ENCODE data around the gene TMCC2. TPM values are rescaled to one million over a fixed set of nuclear protein-coding genes. Genes with fewer than 3 reads are reported as not detected.

The TMCC2 gene
- total and polyA plus RNA-seq, 5 experiments from 2014 or later: 0.37 to 4.7 (median 2.0) TPM

DNA sequence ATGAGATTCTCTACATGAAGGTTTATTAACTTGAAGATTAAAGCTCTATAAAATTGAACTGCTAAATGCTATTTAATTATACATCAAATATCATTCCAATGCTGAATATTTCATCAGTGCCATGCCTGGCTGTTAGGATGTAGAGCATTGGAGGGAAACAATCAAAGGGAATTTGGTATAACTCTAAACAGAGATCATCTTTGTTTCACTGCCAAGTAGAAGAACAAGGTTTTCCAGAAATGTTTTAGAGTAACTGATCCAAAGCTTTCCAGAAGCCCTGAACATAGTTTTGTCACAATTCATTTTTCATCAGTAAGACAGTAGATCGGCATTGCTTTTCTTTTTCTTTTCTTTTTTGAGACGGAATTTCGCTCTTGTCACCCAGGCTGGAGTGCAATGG, 10.3 kb upstream of the TMCC2 start:
- ATAC-seq (no peak), DNase-seq (no peak)
- peaks cover 0 to 16% (median 7%) of the 10 kb centered on the region in 4 donors for H3K4me1 Mint-ChIP-seq
- H3K9me3 Mint-ChIP-seq: no peaks in the 10 kb centered on the region
- H3K27ac Mint-ChIP-seq: no peak overlapping the region
- H3K36me3 Mint-ChIP-seq: no peaks in the 10 kb centered on the region
- no peak overlapping the region for H3K4me3 Mint-ChIP-seq
- peaks cover 0 to 7% (median 0%) of the 10 kb centered on the region in 5 donors for H3K27me3 Mint-ChIP-seq
- POLR2A ChIA-PET: interaction anchor here (0.5 kb wide), 1 partner anchor 16 kb away, joined by 8 read pairs; no protein-coding TSS in a partner anchor

GRCh38 chr1:205220421-205220820, 7.3 kb upstream of the TMCC2 start:
- Mint-ChIP-seq H3K27ac (no peak overlapping the region), H3K9me3 (no peaks in the 10 kb centered on the region), H3K27me3 (peaks cover 0 to 11% (median 1%) of the 10 kb centered on the region in 5 donors), H3K4me1 (peaks cover 0 to 2% (median under 1%) of the 10 kb centered on the region in 4 donors), H3K4me3 (no peak overlapping the region), H3K36me3 (no peaks in the 10 kb centered on the region)
- POLR2A ChIA-PET: interaction anchor here (0.9 kb wide), 1 partner anchor 66 kb away, joined by 3 read pairs; no protein-coding TSS in a partner anchor
- DNase-seq (no peak), ATAC-seq (no peak)

- no peak for ATAC-seq
- H3K4me3 Mint-ChIP-seq: no peak overlapping the region
- POLR2A ChIA-PET: no interaction called here
- DNase-seq: no peak
- peaks cover 11 to 22% (median 21%) of the 10 kb centered on the region in 4 donors for H3K4me1 Mint-ChIP-seq
- H3K27ac Mint-ChIP-seq: no peak overlapping the region
- H3K36me3 Mint-ChIP-seq: no peaks in the 10 kb centered on the region
- no peaks in the 10 kb centered on the region for H3K9me3 Mint-ChIP-seq
- peaks cover 0 to 20% (median 0%) of the 10 kb centered on the region in 5 donors for H3K27me3 Mint-ChIP-seq
Measured at GRCh38 chr1:205224736-205225135, 3.0 kb upstream of the TMCC2 start.

DNA sequence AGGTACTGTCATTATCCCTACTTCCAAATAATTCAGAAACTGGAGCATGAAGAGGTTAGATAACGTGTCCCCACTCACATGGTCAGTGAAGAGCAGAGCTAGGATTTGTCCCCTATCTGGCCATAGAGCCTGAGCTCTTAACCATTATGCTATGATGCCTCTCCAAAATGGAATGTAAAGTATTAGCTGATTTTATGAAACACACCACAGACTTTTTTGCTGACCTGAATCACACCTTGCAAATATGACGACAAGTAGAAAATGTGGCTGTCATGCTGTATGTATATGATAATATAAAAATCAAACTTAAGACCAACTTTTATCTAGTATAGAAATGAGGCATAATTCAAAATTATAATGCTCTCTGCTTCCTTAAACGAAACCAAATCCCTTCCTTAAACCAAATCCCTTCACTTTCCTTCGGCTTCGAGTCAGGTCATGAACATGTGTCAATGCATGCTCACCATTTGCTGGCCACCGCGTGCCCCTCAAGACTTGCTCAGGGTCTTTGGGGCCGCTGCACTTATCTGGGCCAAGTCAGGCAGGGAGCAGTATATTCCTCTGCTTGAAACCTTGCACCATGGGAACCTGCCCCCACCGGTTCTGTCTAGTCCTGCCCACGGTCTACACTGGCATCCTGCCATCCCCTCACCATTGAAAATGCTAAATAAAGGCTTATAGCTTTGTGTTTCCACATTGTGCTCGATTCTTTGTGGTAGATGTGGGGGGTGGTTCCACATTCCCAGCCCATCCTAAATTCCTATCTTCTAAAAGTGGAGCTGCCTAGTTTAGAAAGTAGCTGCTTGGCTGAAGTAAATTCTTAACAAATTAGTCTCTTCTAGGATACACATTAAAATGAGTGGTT, 1.6 kb upstream of the TMCC2 start:
- ATAC-seq (no peak), DNase-seq (no peak)
- Mint-ChIP-seq H3K9me3 (no peaks in the 10 kb centered on the region), H3K27me3 (peaks cover 0 to 20% (median 0%) of the 10 kb centered on the region in 5 donors), H3K4me1 (peaks cover 14 to 28% (median 27%) of the 10 kb centered on the region in 4 donors), H3K4me3 (peak overlapping the region in 7 of 10 donors; percentile 22 to 89 (median 81)), H3K27ac (no peak overlapping the region), H3K36me3 (no peaks in the 10 kb centered on the region)
- POLR2A ChIA-PET: interaction anchor here (0.6 to 0.8 kb wide), 2 partner anchors 14 to 16 kb away, joined by 3 read pairs; no protein-coding TSS in a partner anchor

DNA sequence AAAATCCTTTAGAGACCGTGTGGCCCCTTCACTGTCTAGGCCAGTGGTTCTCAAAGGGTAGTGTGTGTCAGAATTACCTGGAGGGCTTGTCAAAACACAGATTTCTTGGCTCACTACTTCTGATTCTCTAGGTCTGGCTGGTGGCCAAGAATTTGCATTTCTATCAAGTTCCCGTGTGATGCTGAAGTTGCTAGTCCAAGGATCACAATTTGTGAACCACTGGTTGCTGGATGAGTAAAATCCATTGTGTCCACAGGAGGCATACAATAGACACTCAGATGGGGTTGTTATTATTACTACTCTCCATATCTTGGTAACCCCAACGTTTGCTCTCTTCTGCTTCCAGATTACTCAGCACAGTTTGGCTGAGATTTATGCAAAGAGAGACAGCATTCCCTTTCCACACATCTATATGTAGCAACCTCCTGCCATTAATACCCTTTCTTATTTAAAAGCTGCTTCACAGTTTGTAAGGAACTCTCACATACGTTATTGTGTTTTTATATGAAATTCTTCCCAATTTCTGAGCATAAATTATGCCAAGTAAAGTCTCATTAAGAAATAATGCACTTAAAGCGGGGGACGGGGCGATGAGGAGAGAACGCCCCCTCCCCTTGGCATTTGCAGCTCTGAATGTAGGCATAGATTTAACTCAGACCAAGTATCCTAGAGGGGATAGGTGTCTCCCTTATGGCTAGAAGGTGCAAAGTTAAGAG, 720 bp upstream of the TMCC2 start:
- DNase-seq: no peak
- peaks cover 0 to 17% (median 0%) of the 10 kb centered on the region in 5 donors for H3K27me3 Mint-ChIP-seq
- peak overlapping the region in 6 of 10 donors; percentile 39 to 81 (median 66) for H3K27ac Mint-ChIP-seq
- no peak for ATAC-seq
- peaks cover 14 to 28% (median 27%) of the 10 kb centered on the region in 4 donors for H3K4me1 Mint-ChIP-seq
- peak overlapping the region; percentile 80 to 90 (median 86) for H3K4me3 Mint-ChIP-seq
- H3K9me3 Mint-ChIP-seq: no peaks in the 10 kb centered on the region
- POLR2A ChIA-PET: interaction anchor here (0.5 to 3.8 kb wide), 7 partner anchors 13 to 105 kb away, joined by 3 to 35 read pairs (median 5); partner anchors contain the start of genes DSTYK and RBBP5
- H3K36me3 Mint-ChIP-seq: no peaks in the 10 kb centered on the region

DNA sequence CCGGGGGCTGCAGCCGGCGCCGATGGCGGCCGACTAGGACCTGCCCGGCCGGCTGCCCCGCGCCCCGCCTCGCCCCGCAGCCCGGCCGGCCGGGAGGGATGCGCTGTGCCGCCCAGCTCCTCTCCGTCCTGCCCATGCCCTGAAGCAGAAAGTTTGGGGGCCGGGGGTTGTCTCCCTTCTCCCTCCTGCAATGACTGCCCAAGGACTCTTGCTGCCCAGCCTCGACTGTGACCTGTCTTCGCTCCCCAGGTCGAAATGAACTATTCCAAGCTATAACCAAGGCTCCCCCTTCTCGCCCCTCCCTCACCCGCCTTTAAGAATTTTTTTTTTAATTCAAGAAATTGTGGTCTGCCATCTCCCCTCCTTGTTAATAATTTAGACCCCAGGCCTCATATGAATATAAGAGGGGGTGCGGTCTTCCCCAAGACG, 361 bp downstream of the TMCC2 start:
- Mint-ChIP-seq H3K4me3 (peak overlapping the region; percentile 88 to 98 (median 93)), H3K27ac (peak overlapping the region in 9 of 10 donors; percentile 55 to 95 (median 86)), H3K36me3 (no peaks in the 10 kb centered on the region), H3K9me3 (no peaks in the 10 kb centered on the region), H3K27me3 (peaks cover 0 to 17% (median 0%) of the 10 kb centered on the region in 5 donors), H3K4me1 (peaks cover 14 to 28% (median 27%) of the 10 kb centered on the region in 4 donors)
- POLR2A ChIA-PET: interaction anchor here (0.6 to 3.8 kb wide), 18 partner anchors 10 to 405 kb away, joined by 3 to 35 read pairs (median 4); partner anchors contain the start of genes DSTYK, ELK4 and RBBP5
- DNase-seq (peak in 2 of 10 donors; percentile 26 to 29), ATAC-seq (peak; percentile 19 to 21)

GRCh38 chr1:205229399-205229871, 1.7 kb downstream of the TMCC2 start:
- peaks cover 14 to 28% (median 27%) of the 10 kb centered on the region in 4 donors for H3K4me1 Mint-ChIP-seq
- POLR2A ChIA-PET: interaction anchor here (0.7 to 3.8 kb wide), 14 partner anchors 9 to 403 kb away, joined by 3 to 35 read pairs (median 4); partner anchors contain the start of genes DSTYK, ELK4 and RBBP5
- H3K36me3 Mint-ChIP-seq: no peaks in the 10 kb centered on the region
- peaks cover 0 to 13% (median 0%) of the 10 kb centered on the region in 5 donors for H3K27me3 Mint-ChIP-seq
- peak; percentile 28 to 87 (median 65) for DNase-seq
- H3K9me3 Mint-ChIP-seq: no peaks in the 10 kb centered on the region
- H3K27ac Mint-ChIP-seq: peak overlapping the region; percentile 55 to 95 (median 87)
- peak; percentile 54 to 74 for ATAC-seq
- peak overlapping the region; percentile 88 to 98 (median 93) for H3K4me3 Mint-ChIP-seq

GRCh38 chr1:205229916-205230700, 2.4 kb downstream of the TMCC2 start:
- Mint-ChIP-seq H3K36me3 (no peaks in the 10 kb centered on the region), H3K9me3 (no peaks in the 10 kb centered on the region), H3K4me1 (peaks cover 14 to 28% (median 27%) of the 10 kb centered on the region in 4 donors), H3K4me3 (peak overlapping the region; percentile 88 to 98 (median 93)), H3K27me3 (peaks cover 0 to 12% (median 0%) of the 10 kb centered on the region in 5 donors), H3K27ac (peak overlapping the region; percentile 55 to 95 (median 78))
- ATAC-seq (no peak), DNase-seq (no peak)
- POLR2A ChIA-PET: interaction anchor here (0.7 to 3.8 kb wide), 9 partner anchors 8 to 402 kb away, joined by 3 to 35 read pairs (median 5); partner anchors contain the start of genes DSTYK and ELK4

- Mint-ChIP-seq H3K36me3 (no peaks in the 10 kb centered on the region), H3K9me3 (no peaks in the 10 kb centered on the region), H3K4me3 (no peak overlapping the region), H3K27me3 (peaks cover 0 to 7% (median 0%) of the 10 kb centered on the region in 5 donors), H3K4me1 (peaks cover 14 to 28% (median 27%) of the 10 kb centered on the region in 4 donors), H3K27ac (no peak overlapping the region)
- DNase-seq: no peak
- no peak for ATAC-seq
- POLR2A ChIA-PET: no interaction called here
Measured at GRCh38 chr1:205230982-205231381, 3.2 kb downstream of the TMCC2 start.

- POLR2A ChIA-PET: no interaction called here
- no peaks in the 10 kb centered on the region for H3K36me3 Mint-ChIP-seq
- no peaks in the 10 kb centered on the region for H3K9me3 Mint-ChIP-seq
- DNase-seq (no peak), ATAC-seq (no peak)
- H3K4me1 Mint-ChIP-seq: peaks cover 11 to 25% (median 23%) of the 10 kb centered on the region in 4 donors
- H3K27ac Mint-ChIP-seq: no peak overlapping the region
- peaks cover 0 to 4% (median 0%) of the 10 kb centered on the region in 5 donors for H3K27me3 Mint-ChIP-seq
- no peak overlapping the region for H3K4me3 Mint-ChIP-seq
Measured at GRCh38 chr1:205232127-205232820, 4.5 kb downstream of the TMCC2 start.

GRCh38 chr1:205232945-205233397, 5.2 kb downstream of the TMCC2 start:
- Mint-ChIP-seq H3K4me1 (peaks cover 10 to 29% (median 24%) of the 10 kb centered on the region in 4 donors), H3K27me3 (peaks cover 0 to 4% (median 0%) of the 10 kb centered on the region in 5 donors), H3K27ac (no peak overlapping the region), H3K4me3 (no peak overlapping the region), H3K9me3 (no peaks in the 10 kb centered on the region), H3K36me3 (no peaks in the 10 kb centered on the region)
- DNase-seq: no peak
- no peak for ATAC-seq
- POLR2A ChIA-PET: interaction anchor here (1.2 kb wide), 1 partner anchor 111 kb away, joined by 5 read pairs; the partner anchor contains the start of gene RBBP5
